ENCODE measurements around the gene LONP2.
"Not testable (repeated sequence)": the region's sequence is repeated elsewhere in the genome, so short reads cannot be mapped to it uniquely, and the experiment has no call there.

The LONP2 gene

DNA sequence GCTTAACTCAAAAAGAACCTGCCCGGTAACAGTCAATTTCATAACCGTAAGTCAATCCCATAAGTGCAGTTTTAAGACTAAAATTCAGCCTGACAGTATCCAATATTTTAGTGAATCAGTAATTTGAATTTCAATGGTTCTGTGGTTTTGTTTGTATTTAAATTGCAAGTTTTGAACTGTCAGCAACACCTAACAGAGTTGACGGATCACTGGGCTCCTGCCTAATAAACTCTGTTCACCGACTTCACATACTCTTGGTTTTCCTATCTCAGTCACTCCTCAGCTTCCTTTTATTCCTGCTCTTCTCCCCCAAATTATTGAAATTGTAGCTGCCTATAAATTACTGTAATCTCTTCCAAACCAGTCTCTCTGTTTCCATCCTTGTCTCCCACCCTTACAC, 128.6 kb downstream of the LONP2 start:
- in situ Hi-C loops (cut with HindIII; ENCODE audit: low sequenced_read_pairs) = no loop called here

GRCh38 chr16:48373258-48374029, 129.3 kb downstream of the LONP2 start:
- no peak for DNase-seq (ENCODE audit: low read depth, low spot score)
- H3K4me3 ChIP-seq (ENCODE audit: low read depth, low read length) = no peak overlapping the region
- TF ChIP-seq, protein P1, sequence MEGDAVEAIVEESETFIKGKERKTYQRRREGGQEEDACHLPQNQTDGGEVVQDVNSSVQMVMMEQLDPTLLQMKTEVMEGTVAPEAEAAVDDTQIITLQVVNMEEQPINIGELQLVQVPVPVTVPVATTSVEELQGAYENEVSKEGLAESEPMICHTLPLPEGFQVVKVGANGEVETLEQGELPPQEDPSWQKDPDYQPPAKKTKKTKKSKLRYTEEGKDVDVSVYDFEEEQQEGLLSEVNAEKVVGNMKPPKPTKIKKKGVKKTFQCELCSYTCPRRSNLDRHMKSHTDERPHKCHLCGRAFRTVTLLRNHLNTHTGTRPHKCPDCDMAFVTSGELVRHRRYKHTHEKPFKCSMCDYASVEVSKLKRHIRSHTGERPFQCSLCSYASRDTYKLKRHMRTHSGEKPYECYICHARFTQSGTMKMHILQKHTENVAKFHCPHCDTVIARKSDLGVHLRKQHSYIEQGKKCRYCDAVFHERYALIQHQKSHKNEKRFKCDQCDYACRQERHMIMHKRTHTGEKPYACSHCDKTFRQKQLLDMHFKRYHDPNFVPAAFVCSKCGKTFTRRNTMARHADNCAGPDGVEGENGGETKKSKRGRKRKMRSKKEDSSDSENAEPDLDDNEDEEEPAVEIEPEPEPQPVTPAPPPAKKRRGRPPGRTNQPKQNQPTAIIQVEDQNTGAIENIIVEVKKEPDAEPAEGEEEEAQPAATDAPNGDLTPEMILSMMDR (IDR thresholded peaks at IDR 0.05; ENCODE audit: low read depth, low read length) = no peak
- in situ Hi-C loops (cut with HindIII; ENCODE audit: low sequenced_read_pairs) = no loop called here

More for the DNA sequence above, 128.6 kb downstream of the LONP2 start:
- no peak for DNase-seq (ENCODE audit: low read depth, low spot score)
- no peak overlapping the region for H3K4me3 ChIP-seq (ENCODE audit: low read depth, low read length)
- TF ChIP-seq, protein P1 (IDR thresholded peaks at IDR 0.05; ENCODE audit: low read depth, low read length) = no peak

DNA sequence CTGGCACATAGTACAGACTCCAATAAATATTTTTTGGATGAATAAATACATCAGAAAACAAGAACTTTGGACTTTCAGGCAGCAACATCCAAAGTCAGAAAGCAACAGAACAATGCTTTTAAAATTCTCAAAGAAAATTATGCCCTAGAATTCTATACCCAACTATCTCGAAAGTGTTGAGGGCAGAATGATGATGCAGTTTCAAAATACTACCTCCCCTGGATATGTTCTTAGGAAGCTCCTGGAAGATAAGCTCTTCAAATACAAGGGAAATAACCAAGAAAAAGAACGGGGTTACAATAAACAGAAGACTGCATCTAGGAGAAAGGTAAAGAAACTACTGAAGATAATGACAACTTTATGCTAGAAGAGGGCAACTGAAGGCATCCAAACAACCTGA, 130.2 kb downstream of the LONP2 start:
- TF ChIP-seq, protein P1 (IDR thresholded peaks at IDR 0.05; ENCODE audit: low read depth, low read length) = no peak
- DNase-seq (ENCODE audit: low read depth, low spot score) = no peak
- no peak overlapping the region for H3K4me3 ChIP-seq (ENCODE audit: low read depth, low read length)
- in situ Hi-C loops (cut with HindIII; ENCODE audit: low sequenced_read_pairs) = no loop called here

- DNase-seq (ENCODE audit: low read depth, low spot score); in situ Hi-C loops (cut with HindIII; ENCODE audit: low sequenced_read_pairs): not testable (repeated sequence)
Observed at GRCh38 chr16:48377301-48377700, 133.2 kb downstream of the LONP2 start.

GRCh38 chr16:48378276-48378675, 134.2 kb downstream of the LONP2 start:
- in situ Hi-C loops (cut with HindIII; ENCODE audit: low sequenced_read_pairs) = no loop called here
- TF ChIP-seq, protein P1 (IDR thresholded peaks at IDR 0.05; ENCODE audit: low read depth, low read length) = no peak
- DNase-seq (ENCODE audit: low read depth, low spot score) = no peak
- H3K4me3 ChIP-seq (ENCODE audit: low read depth, low read length) = no peak overlapping the region

More at GRCh38 chr16:48377301-48377700, 133.2 kb downstream of the LONP2 start:
- not testable (repeated sequence) for H3K4me3 ChIP-seq (ENCODE audit: low read depth, low read length)

DNA sequence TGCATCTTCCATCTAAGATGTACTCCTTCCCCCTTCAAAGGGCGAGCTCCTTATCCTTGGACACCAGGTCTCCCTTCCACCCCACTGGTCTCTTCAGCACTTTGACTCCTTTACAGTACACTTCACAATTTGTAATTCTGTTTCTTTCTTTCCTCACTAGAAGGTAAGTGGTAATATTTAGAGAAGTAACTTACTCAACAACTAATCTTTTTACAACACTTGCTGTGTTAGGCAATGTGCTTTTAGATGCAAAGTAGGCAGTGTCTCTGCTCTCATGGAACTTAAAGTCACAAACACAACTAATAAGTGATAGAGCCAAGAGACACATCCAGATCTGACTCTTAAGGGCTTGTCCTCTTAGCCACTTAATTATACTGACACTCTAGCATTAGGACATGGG, 134.7 kb downstream of the LONP2 start:
- H3K4me3 ChIP-seq (ENCODE audit: low read depth, low read length) = no peak overlapping the region
- DNase-seq (ENCODE audit: low read depth, low spot score) = no peak
- in situ Hi-C loops (cut with HindIII; ENCODE audit: low sequenced_read_pairs) = no loop called here
- TF ChIP-seq, protein P1 (IDR thresholded peaks at IDR 0.05; ENCODE audit: low read depth, low read length) = no peak

DNA sequence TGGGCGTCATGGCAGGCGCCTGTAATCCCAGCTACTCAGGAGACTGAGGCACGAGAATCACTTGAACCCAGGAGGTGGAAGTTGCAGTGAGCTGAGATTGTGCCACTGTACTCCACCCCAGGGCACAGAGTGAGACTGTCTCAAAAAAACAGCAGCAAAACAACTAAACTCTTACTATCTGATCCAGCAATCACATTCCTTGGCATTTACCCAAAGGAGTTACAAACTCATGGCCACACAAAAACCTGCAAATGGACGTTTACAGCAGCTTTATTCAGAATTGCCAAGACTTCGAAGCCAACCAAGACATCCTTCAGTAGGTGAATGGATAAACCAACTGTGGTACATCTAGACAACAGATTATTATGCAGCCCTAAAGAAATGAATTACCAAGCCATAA, 137.1 kb downstream of the LONP2 start:
- in situ Hi-C loops (cut with HindIII; ENCODE audit: low sequenced_read_pairs) = no loop called here
- no peak overlapping the region for H3K4me3 ChIP-seq (ENCODE audit: low read depth, low read length)
- TF ChIP-seq, protein P1 (IDR thresholded peaks at IDR 0.05; ENCODE audit: low read depth, low read length) = no peak
- no peak for DNase-seq (ENCODE audit: low read depth, low spot score)
